Measurements from ENCODE around the gene INHBE.
"Not testable (repeated sequence)": the region's sequence is repeated elsewhere in the genome, so short reads cannot be mapped to it uniquely, and the experiment has no call there.

INHBE gene

DNA sequence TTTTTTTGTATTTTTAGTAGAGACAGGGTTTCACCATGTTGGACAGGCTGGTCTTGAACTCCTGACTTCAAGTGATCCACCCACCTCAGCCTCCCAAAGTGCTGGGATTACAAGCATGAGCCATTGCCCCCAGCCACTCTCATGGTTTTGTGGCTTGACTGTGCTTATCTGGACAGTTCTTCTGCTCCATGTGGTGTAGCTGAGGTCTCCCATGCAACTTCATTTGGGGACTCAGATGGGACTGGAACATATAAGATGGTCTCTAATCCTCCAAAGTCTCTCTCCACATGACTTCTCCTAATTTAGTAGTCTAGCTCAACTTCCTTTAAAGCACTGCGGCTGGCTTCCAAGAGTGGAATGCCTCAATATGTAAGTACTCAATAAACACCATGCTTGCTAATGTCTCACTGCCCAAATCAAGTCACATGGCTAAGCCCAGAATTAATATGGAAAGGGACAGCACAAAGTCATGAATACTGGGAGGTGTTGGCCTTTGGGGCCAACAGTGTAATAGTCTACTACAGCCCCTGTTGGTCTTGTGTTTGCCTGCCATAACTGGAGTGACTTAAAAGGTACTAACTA, 13.2 kb upstream of the INHBE start:
- no peak for DNase-seq

DNA sequence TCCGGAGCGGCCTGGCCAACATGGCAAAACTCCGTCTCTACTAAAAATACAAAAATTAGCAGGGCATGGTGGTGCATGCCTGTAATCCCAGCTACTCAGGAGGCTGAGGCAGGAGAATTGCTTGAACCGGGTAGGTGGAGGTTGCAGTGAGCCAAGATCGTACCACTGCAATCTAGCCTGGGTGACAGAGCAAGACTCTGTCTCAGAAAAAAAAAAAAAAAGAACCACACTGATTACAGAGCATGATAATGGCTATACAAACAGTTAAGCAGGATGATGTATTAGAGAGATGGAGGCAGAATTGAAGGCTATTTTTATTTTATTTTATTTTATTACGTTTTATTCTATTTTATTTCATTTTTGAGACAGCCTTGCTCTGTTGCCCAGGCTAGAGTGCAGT, 10.8 kb upstream of the INHBE start:
- DNase-seq, result not testable (repeated sequence)

GRCh38 chr12:57444744-57445143, 10.4 kb upstream of the INHBE start:
- no peak for DNase-seq

DNA sequence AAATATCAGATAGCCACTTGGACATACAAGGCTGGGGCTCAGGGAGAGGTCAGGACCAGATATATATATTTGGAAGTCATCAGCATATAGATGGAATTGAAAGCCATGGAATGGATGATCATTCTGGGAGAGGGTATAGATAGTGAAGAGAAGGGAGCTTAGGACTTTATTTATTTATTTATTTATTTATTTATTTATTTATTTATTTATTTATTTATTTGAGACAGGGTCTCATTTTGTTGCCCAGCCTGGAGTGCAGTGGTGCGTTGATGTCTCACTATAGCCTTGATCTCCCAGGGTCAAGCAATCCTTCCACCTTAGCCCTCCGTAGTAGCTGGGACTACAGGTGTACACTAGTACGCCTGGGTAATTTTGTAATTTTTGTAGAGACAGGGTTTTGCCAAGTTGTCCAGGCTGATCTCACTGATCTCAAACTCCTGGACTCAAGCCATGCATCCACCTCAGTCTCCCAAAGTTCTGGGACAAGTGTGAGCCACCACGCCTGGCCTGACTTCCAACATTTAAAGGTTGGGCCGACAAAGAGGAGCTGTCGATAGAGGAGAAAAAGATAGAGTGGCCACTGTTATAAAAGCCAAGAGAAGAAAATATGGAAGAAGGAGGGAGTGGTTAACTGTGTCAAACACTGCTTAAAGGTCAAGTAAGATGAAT, 8.7 kb upstream of the INHBE start:
- no peak for DNase-seq

GRCh38 chr12:57448669-57449068, 6.4 kb upstream of the INHBE start:
- DNase-seq, result no peak

- DNase-seq, result no peak
These were observed 5.7 kb upstream of the INHBE start for GRCh38 chr12:57449375-57449774.

DNA sequence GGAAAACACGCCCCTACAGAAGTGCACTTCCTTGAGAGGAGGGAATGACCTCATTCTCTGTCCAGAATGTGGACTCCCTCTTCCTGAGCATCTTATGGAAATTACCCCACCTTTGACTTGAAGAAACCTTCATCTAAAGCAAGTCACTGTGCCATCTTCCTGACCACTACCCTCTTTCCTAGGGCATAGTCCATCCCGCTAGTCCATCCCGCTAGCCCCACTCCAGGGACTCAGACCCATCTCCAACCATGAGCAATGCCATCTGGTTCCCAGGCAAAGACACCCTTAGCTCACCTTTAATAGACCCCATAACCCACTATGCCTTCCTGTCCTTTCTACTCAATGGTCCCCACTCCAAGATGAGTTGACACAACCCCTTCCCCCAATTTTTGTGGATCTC, 5.0 kb upstream of the INHBE start:
- DNase-seq, result no peak

DNA sequence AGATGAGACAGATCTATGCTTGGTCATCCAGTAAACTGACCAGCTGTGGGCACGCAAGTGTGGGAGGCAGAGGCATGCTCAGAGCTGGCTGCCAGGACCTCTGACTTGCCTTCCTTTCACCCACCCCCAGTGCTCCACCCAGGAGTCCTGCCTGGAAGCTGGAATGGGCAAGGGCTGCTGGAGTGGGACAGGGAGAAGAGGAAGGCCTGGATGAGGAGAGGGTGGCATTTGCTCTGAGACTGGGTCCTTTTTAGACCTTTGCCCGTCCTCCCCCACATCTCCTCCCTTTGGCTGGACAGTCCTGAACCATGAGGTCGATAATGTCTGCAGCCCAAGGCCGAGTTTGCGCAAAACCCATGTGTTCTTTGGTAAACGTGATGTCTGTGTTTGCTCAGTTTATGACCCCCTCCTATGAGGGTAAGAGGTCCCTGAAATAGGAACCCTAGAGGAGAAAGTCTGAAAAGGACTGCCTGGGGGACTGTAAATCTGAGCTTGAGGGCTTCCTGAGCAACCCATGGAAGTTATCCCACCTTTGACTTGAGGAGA, 3.8 kb upstream of the INHBE start:
- DNase-seq, result no peak

DNA sequence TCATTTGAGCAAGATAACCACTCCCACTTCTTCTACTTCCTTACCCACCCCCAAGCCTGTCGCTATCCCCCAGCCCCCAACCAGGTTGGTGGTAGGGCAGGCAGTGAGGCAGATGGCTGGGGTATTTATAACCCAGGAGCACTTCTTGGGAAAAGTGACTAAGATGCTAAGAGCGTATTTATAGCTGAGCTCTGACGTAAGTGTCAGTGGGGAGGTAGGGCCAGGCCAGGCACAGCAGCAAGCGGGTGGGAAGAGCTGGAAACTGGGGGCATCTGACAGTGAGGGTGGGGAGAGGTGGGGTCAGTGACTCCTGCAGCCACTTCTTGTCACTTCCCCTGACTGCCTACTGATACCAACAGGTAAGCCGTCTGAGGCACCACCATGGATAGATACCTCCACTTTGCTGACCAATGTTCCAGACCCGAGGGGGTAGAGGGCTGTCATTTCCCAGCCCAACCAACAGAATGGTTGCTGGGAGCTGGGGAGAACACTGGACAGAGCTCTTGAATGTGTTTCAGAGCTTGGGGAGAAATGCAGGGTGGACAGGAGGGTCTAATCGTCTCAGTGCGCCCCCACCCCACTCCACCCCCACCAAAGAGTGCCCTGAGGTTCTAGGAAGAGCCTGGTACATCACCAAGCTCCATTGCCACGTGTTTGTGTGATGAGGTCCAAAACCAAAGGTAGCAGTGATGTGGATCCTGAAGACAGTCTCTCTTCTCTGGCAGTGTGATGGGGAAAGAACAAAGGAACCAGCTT, 2.7 kb upstream of the INHBE start:
- peak; percentile 81 for DNase-seq

GRCh38 chr12:57452937-57453509, 2.1 kb upstream of the INHBE start:
- peak; percentile 54 for DNase-seq

DNA sequence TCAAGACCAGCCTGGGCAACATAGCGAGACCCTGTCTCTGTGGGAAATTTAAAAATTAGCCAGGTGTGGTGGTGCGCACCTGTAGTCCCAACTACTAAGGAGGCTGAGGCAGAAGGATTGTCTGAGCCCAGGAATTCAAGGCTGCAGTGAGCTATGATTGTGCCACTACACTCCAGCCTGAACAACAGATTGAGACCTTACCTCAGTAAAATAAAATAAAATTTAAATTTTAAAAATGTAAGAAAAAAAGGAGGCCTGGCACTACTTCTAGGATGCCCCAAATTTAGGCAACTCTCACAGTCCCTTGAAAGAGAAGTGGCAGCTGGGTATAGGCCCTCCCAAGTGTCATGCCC, 918 bp upstream of the INHBE start:
- DNase-seq, result no peak

DNA sequence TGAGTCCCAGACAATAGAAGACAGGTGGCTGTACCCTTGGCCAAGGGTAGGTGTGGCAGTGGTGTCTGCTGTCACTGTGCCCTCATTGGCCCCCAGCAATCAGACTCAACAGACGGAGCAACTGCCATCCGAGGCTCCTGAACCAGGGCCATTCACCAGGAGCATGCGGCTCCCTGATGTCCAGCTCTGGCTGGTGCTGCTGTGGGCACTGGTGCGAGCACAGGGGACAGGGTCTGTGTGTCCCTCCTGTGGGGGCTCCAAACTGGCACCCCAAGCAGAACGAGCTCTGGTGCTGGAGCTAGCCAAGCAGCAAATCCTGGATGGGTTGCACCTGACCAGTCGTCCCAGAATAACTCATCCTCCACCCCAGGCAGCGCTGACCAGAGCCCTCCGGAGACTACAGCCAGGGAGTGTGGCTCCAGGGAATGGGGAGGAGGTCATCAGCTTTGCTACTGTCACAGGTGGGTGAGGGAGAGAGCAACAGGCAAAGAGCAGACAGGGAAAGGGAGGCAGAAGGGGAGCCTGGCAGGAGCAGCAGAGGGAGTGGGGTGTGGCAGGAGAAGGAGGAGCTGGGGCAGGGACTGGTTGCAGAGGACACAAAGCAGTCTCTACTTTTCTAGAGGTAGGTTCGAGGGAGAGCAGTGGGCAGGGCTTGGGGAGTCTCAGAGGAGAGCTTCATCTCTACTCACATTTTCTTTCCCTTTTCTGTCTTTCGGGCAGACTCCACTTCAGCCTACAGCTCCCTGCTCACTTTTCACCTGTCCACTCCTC, 452 bp downstream of the INHBE start:
- peak; percentile 84 for DNase-seq

- peak; percentile 83 for DNase-seq
These were observed 1.1 kb downstream of the INHBE start for GRCh38 chr12:57456145-57456700.

DNA sequence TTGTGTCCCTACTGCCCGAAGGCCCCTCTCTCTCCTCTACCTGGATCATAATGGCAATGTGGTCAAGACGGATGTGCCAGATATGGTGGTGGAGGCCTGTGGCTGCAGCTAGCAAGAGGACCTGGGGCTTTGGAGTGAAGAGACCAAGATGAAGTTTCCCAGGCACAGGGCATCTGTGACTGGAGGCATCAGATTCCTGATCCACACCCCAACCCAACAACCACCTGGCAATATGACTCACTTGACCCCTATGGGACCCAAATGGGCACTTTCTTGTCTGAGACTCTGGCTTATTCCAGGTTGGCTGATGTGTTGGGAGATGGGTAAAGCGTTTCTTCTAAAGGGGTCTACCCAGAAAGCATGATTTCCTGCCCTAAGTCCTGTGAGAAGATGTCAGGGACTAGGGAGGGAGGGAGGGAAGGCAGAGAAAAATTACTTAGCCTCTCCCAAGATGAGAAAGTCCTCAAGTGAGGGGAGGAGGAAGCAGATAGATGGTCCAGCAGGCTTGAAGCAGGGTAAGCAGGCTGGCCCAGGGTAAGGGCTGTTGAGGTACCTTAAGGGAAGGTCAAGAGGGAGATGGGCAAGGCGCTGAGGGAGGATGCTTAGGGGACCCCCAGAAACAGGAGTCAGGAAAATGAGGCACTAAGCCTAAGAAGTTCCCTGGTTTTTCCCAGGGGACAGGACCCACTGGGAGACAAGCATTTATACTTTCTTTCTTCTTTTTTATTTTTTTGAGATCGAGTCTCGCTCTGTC, 1.8 kb downstream of the INHBE start:
- no peak for DNase-seq

GRCh38 chr12:57458665-57459054, 3.6 kb downstream of the INHBE start:
- no peak for DNase-seq

GRCh38 chr12:57459055-57459749, 4.1 kb downstream of the INHBE start:
- peak; percentile 97 for DNase-seq

- DNase-seq, result peak; percentile 57
These were observed 4.8 kb downstream of the INHBE start, which contains the start of gene GLI1 for GRCh38 chr12:57459750-57460467. Gene GLI1 (plus strand): TSS chr12:57459785. CDS start chr12:57463692, 3,907 bp downstream.

DNA sequence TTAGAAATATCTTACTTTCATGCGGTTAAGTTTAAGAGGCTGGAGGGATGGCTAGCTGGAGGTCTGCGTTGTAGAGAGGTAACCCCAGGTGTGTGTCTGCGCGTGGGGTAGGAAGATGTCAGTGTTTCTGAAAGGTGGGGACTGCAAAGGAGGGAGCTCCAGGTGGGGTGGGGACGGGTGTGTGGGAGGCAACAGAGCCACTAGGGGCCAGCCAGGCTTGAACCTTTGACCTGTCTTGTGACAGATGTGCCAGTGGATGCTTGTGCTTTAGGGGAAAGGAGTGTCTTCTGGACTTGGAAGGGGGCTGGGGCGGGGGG, 5.3 kb downstream of the INHBE start:
- DNase-seq, result peak; percentile 47

DNA sequence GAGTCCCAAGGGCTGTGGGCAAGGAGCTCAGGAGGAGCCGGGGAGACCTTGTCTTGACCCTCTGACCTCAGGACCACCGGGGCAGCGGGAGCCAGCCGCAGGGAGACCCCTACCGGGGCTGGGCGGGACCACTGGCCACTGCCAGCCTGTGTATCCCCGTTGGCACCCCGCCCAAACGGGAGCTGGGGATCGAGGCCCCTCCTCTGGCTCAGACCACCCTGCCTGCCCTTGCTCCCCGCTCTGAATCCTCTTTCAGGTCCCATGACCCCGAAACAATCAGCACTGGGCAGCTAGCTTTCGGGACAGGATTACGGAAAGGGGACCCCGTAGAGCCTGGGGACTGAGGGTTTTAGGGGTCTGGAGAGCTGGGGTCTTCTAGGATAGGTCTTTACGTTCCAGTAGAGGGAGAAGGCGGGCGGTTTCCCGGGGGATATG, 5.8 kb downstream of the INHBE start:
- no peak for DNase-seq

DNA sequence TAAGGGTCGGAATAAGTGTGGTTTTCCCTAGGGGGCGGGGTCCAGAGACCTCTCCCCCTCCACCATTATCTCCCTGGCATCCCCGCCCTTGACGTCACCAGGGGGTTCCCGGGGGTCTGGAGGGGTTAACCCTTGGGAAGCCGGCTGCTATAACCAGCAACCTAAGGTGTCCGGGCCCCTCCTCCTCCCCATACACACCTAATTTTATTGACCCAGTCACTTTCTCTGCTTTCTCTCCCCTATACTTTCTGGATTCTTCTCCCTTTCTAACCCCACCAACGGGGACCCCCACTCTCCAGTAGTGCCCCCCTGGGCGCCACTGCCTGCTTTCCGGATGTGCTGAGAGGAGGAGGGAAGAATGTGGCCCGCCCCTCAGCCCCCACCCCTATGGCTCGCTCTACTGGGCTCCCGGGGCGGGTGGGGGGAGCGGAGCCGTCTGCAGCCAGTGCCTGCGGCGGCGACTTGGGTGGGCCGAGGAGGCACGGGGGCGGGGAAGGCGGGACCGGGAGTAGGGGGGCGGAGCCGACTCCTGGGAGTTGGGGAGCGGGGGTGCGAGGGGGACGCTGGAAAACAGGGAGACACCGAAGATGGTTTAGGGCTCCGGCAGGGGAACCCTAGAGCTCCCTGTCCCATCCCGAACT, 6.3 kb downstream of the INHBE start:
- DNase-seq, result peak; percentile 33

Measured in NCI-H2171 treated with DMSO at 0.1 percent for 48 hours (cell line).